Upper lobe of left lung (tissue), 6 donors: ENCODE results near the gene SH2D3A. TPM values are rescaled to one million over a fixed set of nuclear protein-coding genes. Genes with fewer than 3 reads are reported as not detected.

Experiments
- ATAC-seq, 2 donors: fragments of 200-7000 bp; cut with Tn5 transposase; one replicate each; pipeline ENCODE4 v1.9.1; 2022; ENCODE audit warnings: mild to moderate bottlenecking in 2 of 2, moderate library complexity in 2 of 2; ENCODE audit not compliant: low FRiP score in 2 of 2
- DNase-seq, 2 donors: peaks; one replicate each; pipeline ENCODE4 v3.0.0-alpha.2; 2019 to 2020
- H3K27ac ChIP-seq, 4 donors: fragments of 200-600 bp; sonication (generic); one replicate each; pipeline ENCODE4 v1.5.1; 2016 to 2019
- H3K27me3 ChIP-seq, 4 donors: fragments of 200-600 bp; sonication (generic); one replicate each; pipeline ENCODE4 v1.5.1; 2017 to 2019
- H3K36me3 ChIP-seq, 4 donors: fragments of 200-600 bp; sonication (generic); one replicate each; pipeline ENCODE4 v1.5.1; 2016 to 2019
- H3K4me1 ChIP-seq, 4 donors: fragments of 200-600 bp; sonication (generic); one replicate each; pipeline ENCODE4 v1.5.1; 2018 to 2019
- H3K4me3 ChIP-seq, 4 donors: fragments of 200-600 bp; sonication (generic); one replicate each; pipeline ENCODE4 v1.5.1; 2017 to 2019; ENCODE audit warnings: mild to moderate bottlenecking in 2 of 4, moderate library complexity in 1 of 4
- H3K9me3 ChIP-seq, 4 donors: fragments of 200-600 bp; sonication (generic); one replicate each; pipeline ENCODE4 v1.5.1; 2018 to 2019
- EP300 ChIP-seq, 4 donors: sonication (generic); formaldehyde crosslinking; IDR thresholded peaks; one replicate each; pipeline ENCODE4 v1.5.1; 2017; ENCODE audit warnings: antibody characterized with exemption in 4 of 4, control low read depth in 2 of 4
- POLR2A ChIP-seq, 4 donors: fragments of 450-650 bp; IDR thresholded peaks; one replicate each; pipeline ENCODE4 v1.5.1; 2016 to 2017; ENCODE audit warnings: antibody characterized with exemption in 4 of 4, mild to moderate bottlenecking in 2 of 4
- POLR2AphosphoS5 ChIP-seq, 2 donors: sonication (generic); formaldehyde crosslinking; IDR thresholded peaks; one replicate each; pipeline ENCODE4 v1.5.1; 2017; ENCODE audit warnings: antibody characterized with exemption in 2 of 2
- WGBS, 2 donors: methylation state at CpG; one replicate each; pipeline ENCODE4 v1.1.5; 2017 to 2018; 5-methylcytosine and 5-hydroxymethylcytosine counted together
- total RNA-seq, 6 donors: library from RNA; depleted of rRNA in 4 of 6; stranded (reverse); fragments of >200 nt in 4 of 6; gene quantifications; one replicate each; pipeline versions ENCODE4 v1.1.0 to v1.2.1, GENCODE V29; 2016 to 2021
- TF ChIP-seq, protein P1 (sequence below), 6 experiments: fragments of 450-650 bp in 4 of 6; fragments of 200-600 bp in 2 of 6; sonication (generic) in 2 of 6; IDR thresholded peaks; one replicate each; pipeline ENCODE4 v1.5.1; 2016 to 2019; ENCODE audit warnings: antibody characterized with exemption in 6 of 6
- donor health status: DM: no; HTN: no; CAD: no; lungs with moderate emphysema.
- donor health status: DM: no; HTN: yes; CAD: no; lungs with severe emphysema.

The SH2D3A gene
- total RNA-seq, 6 donors from 2014 or later = 24.9 to 109 (median 35.8) TPM

DNA sequence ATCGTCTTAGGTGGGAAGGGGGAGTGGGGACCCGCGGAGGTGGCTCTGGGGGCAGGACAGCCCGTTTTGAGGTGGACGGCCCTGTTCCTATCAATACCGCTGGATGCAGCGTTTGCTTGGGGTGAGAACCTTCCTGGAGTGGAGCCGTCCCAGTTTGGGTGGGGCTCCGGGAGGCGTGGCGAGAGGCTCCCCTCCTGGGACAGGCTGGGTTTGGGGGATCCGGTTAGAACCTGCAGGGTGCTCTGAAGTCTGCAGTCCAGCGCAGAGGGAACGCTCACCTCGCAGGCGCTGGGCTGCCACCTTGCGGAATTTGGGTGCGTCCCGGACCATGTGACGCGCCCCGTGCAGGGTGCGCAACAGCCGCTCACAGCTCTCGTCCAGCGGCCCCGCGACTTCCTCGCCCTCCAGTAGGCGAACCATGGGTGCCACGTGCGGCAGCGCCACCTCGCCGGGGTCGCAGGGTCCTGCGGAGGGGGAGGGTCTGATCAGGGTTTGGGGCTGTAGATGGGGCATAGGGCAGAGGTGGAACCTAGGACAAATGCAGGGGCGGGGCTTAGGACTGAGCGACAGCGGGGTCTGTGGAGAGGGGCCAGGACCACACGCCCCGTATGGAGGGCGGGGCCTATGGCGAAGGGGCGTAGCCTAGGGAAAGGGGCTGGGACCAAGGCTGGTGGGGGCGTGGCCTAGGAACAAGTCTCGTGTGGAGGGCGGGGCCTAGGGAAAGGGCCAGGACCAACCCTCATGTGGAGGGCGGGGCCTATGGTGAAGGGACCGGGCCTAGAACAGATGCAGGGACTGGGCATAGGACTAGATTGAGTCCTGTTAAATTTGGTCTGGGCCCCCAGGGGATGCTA is 13.8 kb downstream of the SH2D3A start:
- peak overlapping the region in 3 of 4 donors; percentile 36 to 47 (median 43) for H3K4me3 ChIP-seq
- no peak for TF ChIP-seq POLR2A (IDR thresholded peaks at IDR 0.05)
- peak in 1 of 2 donors; percentile 38 for TF ChIP-seq POLR2AphosphoS5 (IDR thresholded peaks at IDR 0.05)
- TF ChIP-seq, protein P1, sequence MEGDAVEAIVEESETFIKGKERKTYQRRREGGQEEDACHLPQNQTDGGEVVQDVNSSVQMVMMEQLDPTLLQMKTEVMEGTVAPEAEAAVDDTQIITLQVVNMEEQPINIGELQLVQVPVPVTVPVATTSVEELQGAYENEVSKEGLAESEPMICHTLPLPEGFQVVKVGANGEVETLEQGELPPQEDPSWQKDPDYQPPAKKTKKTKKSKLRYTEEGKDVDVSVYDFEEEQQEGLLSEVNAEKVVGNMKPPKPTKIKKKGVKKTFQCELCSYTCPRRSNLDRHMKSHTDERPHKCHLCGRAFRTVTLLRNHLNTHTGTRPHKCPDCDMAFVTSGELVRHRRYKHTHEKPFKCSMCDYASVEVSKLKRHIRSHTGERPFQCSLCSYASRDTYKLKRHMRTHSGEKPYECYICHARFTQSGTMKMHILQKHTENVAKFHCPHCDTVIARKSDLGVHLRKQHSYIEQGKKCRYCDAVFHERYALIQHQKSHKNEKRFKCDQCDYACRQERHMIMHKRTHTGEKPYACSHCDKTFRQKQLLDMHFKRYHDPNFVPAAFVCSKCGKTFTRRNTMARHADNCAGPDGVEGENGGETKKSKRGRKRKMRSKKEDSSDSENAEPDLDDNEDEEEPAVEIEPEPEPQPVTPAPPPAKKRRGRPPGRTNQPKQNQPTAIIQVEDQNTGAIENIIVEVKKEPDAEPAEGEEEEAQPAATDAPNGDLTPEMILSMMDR (IDR thresholded peaks at IDR 0.05) = peak; percentile 37 to 75 (median 57)
- no peak for TF ChIP-seq EP300 (IDR thresholded peaks at IDR 0.05)
- H3K9me3 ChIP-seq = no peaks in the 10 kb centered on the region
- no peaks in the 10 kb centered on the region for H3K27me3 ChIP-seq
- ATAC-seq (peak; percentile 89), DNase-seq (peak; percentile 87 to 93)
- peak overlapping the region; percentile 68 to 81 (median 74) for H3K27ac ChIP-seq
- peaks cover 10 to 56% (median 49%) of the 10 kb centered on the region in 4 donors for H3K36me3 ChIP-seq
- 28% methylated on average over 15 to 50 of the region's 50 CpGs for whole genome bisulfite sequencing, 2 donors
- H3K4me1 ChIP-seq = peaks cover 9 to 12% (median 10%) of the 10 kb centered on the region in 4 donors

- 84 to 86% methylated on average over 9 to 49 of the region's 50 CpGs for WGBS, 2 donors
- peaks cover 17 to 65% (median 55%) of the 10 kb centered on the region in 4 donors for H3K36me3 ChIP-seq
- TF ChIP-seq, protein P1 (IDR thresholded peaks at IDR 0.05) = no peak
- no peak for TF ChIP-seq POLR2AphosphoS5 (IDR thresholded peaks at IDR 0.05)
- no peak for TF ChIP-seq EP300 (IDR thresholded peaks at IDR 0.05)
- no peak for TF ChIP-seq POLR2A (IDR thresholded peaks at IDR 0.05)
- H3K9me3 ChIP-seq = no peaks in the 10 kb centered on the region
- DNase-seq = peak in 1 of 2 donors; percentile 84
- peak overlapping the region in 3 of 4 donors; percentile 36 to 47 (median 43) for H3K4me3 ChIP-seq
- peaks cover 12 to 14% (median 13%) of the 10 kb centered on the region in 4 donors for H3K4me1 ChIP-seq
- ATAC-seq = peak in 1 of 2 donors; percentile 5
- peak overlapping the region; percentile 68 to 81 (median 74) for H3K27ac ChIP-seq
- H3K27me3 ChIP-seq = no peaks in the 10 kb centered on the region
Measured at GRCh38 chr19:6752256-6753177, 14.7 kb downstream of the SH2D3A start.

GRCh38 chr19:6751189-6751588 is 16.0 kb downstream of the SH2D3A start:
- Histone ChIP-seq H3K4me1 (peaks cover 12 to 18% (median 14%) of the 10 kb centered on the region in 4 donors), H3K36me3 (peaks cover 23 to 79% (median 68%) of the 10 kb centered on the region in 4 donors), H3K27ac (no peak overlapping the region), H3K9me3 (no peaks in the 10 kb centered on the region), H3K4me3 (no peak overlapping the region), H3K27me3 (no peaks in the 10 kb centered on the region)
- ATAC-seq = no peak
- 93 to 95% methylated on average over 16 of the region's 16 CpGs for WGBS, 2 donors
- DNase-seq = no peak
- TF ChIP-seq, protein P1 (IDR thresholded peaks at IDR 0.05) = no peak

DNA sequence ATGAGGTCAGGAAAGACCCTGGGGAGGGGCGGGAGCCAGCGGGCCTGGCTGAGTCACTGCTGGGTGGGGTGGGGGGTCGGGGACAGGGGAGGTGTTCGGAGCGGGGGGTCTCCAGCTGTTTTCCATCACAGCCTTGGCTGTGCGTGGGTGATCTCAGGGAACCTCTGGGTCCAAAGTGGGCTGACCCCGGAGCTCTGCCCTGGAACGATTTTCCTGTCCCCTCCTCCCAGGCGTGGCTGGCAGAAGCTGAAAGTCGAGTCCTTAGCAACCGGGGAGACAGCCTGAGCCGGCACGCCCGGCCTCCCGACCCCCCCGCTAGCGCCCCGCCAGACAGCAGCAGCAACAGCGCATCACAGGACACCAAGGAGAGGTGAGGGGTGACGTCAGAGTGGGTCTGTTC is 17.2 kb downstream of the SH2D3A start:
- DNase-seq = peak in 1 of 2 donors; percentile 86
- H3K4me1 ChIP-seq = peaks cover 19 to 26% (median 21%) of the 10 kb centered on the region in 4 donors
- no peaks in the 10 kb centered on the region for H3K9me3 ChIP-seq
- H3K27ac ChIP-seq = peak overlapping the region in 3 of 4 donors; percentile 16 to 34 (median 24)
- 73 to 79% methylated on average over 12 to 17 of the region's 20 CpGs for WGBS, 2 donors
- H3K27me3 ChIP-seq = no peaks in the 10 kb centered on the region
- TF ChIP-seq, protein P1 (IDR thresholded peaks at IDR 0.05) = no peak
- TF ChIP-seq POLR2A (IDR thresholded peaks at IDR 0.05) = no peak
- H3K4me3 ChIP-seq = no peak overlapping the region
- H3K36me3 ChIP-seq = peaks cover 25 to 89% (median 73%) of the 10 kb centered on the region in 4 donors
- peak in 1 of 2 donors; percentile 73 for ATAC-seq
